ENCODE data around the gene CCR8.
A peak's percentile ranks its signal among the peaks of the same experiment; 100 is the strongest.

Gene CCR8, protein sequence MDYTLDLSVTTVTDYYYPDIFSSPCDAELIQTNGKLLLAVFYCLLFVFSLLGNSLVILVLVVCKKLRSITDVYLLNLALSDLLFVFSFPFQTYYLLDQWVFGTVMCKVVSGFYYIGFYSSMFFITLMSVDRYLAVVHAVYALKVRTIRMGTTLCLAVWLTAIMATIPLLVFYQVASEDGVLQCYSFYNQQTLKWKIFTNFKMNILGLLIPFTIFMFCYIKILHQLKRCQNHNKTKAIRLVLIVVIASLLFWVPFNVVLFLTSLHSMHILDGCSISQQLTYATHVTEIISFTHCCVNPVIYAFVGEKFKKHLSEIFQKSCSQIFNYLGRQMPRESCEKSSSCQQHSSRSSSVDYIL

DNA sequence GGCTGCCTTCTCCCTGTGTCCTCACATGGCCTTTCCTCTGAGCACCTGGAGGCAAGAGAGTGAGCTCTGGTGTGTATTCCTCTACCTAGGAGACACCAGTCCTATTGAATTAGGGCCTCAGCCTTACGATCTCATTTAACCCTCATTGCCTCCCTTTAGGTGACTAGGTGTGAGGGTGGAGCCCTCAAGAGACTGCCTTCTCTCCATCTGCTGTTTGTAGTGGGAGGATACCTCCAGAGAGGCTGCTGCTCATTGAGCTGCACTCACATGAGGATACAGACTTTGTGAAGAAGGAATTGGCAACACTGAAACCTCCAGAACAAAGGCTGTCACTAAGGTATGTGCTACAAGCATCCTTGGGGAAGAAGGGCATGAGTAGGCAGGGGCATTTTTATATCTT is at the start of gene CCR8:
TSS of gene CCR8 (plus strand) at position 217 of the 400 bp plus-strand sequence. CDS start 2,623 bp downstream, outside the sequence.
- DNase-seq: no peak

DNA sequence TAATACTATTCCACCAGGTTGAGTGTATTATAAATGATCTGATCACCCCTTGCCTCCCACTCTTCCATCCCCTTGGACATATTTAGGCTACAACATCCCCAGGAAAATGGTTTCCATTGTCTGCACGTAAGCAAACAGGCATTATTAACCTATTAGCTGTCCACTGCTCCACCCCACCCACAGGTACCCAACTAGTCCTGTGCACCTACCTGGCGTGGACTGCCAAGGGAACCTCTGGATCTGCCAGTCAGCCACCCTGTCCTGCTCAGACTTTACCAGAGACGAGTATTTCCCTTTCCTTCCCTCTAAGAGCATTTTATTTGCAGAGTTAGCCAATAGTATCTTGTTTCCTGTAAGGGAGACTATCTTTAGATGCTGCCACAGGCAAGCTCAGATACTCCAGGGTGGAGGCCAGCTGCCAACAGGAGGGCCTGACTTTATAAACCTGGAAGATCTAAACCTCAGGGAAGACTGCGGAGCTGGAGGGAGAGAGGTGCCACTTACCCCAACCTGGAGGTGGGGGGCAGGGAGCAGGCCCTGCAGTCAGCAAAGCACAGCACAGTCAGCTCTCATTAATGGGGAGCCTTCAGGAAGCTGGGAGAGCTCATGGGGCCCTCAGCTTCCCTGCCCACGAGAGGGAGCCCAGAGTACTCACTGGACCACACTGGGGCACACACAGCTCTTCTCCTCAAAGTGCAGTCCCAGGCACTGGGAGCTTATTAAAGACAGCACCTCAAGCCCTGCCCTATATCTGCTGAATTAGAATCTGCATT is 49.6 kb upstream of the CCR8 start, which contains the start of gene CX3CR1:
TSS of gene CX3CR1 (minus strand) at position 292 of the 773 bp plus-strand sequence. CDS start 13,527 bp downstream, outside the sequence.
- no peak for DNase-seq

DNA sequence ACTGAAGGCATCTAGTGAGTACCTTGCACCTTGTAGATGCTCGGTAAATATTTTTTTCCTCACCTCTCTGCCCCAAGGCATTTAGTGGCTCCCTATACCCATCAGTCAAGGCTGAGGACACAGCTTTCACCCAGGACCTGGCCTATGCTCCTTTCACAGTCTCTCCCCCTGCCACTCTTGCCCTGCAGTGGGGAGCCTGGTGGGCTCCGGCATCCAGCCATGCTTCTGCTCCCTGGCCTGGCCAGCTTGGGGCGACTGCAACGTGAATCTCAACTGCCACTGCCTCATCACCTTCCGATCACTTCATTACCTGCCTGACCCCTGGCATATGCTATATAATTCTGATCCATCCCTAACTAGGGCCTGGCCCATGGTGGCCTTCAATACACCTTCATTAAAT is 48.9 kb upstream of the CCR8 start:
- no peak for DNase-seq

DNA sequence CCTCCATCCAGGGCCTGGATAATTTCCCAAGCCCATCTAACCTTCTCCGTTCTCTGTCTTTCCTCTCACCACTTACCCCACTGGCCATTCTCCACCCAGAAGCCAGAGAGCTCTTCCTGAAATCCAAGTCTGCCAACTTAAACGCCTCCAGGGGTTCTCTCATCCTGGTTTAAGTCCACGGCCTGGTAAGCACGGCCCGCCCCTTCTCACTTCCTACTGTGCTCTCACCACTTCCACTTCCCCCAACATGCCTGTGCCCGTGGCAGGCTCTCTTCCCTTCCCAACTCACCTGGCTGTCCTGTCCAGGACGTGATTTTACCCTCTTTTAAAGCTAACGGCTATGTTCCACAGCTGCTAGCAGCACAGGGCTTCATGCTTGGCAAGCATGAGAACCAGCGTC is 48.0 kb upstream of the CCR8 start:
- no peak for DNase-seq

DNA sequence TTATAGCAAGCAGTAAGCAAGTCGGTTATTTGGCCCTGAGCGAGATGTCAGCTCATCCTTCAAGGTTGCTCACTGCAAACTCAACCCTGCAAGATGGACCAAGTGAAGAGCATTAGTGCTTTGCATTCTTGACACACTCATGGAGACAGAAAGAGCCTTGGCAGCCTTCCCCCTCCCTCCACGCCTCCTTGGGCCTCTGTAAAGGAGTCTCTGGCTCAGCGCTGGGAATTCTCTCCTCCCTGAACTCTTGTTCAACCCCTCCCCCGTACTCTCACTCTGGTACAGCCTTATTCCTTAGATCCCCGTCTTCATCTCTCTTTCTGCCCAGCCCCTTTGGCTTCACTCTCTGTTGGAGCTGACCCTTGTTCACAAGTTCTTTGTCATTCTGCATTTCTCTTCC is 47.5 kb upstream of the CCR8 start:
- DNase-seq: no peak

DNA sequence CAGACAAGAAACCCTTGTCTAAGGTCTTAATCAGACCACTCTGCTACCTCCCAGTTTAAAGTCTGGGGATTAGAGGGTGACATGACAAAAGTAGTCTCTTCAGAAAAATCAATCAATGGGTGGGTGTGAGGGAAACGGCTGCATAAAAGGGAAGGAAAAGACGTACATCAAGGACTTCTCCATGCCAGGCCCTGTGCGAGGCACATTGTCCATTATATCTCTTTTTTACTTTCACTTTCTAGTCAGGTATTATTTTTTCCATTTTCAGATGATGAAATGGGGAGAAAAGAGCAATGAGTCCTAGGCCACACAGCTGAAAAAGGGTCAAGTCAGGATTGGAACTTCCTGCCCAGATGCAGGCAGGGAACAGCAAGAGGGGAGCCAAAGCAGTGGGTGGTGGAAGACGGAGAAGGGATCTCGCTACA is 45.0 kb upstream of the CCR8 start:
- DNase-seq: no peak

DNA sequence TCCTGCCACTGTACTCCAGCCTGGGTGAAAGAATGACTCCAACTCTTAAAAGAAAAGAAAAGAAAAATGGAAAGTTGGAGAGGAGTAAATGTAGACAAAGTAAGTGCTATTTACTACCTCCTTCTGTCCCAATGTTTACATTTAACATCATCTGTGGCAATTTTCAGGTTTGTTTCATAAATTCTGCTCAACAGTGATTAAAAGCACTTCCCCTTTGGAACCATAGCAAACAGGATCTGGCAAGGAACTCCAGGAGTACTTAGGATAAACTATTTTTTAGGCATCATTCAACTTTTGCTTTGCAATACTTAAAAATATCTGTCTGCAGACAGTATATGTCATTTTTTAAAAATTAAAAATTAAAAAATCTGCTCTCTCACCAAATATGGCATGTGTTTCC is 44.2 kb upstream of the CCR8 start:
- DNase-seq: no peak

DNA sequence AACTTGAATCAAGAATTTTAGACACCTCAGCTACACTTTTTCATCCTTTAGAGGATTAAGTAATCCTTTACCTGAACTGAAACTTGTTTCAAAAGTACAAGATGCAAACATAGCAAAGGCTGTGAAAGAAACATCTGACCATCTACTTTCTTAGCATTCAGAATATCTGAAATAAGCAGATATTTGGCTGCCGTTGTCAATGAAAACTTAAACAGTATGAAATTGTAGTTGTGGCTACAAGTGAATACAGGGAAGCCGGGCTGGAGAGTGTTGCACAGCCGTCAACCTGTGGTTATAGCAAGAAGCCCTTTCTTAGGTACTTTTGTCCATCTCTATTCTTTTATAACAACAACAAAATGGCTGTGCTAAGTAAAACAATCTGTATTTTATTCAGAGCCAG is 42.7 kb upstream of the CCR8 start:
- no peak for DNase-seq

DNA sequence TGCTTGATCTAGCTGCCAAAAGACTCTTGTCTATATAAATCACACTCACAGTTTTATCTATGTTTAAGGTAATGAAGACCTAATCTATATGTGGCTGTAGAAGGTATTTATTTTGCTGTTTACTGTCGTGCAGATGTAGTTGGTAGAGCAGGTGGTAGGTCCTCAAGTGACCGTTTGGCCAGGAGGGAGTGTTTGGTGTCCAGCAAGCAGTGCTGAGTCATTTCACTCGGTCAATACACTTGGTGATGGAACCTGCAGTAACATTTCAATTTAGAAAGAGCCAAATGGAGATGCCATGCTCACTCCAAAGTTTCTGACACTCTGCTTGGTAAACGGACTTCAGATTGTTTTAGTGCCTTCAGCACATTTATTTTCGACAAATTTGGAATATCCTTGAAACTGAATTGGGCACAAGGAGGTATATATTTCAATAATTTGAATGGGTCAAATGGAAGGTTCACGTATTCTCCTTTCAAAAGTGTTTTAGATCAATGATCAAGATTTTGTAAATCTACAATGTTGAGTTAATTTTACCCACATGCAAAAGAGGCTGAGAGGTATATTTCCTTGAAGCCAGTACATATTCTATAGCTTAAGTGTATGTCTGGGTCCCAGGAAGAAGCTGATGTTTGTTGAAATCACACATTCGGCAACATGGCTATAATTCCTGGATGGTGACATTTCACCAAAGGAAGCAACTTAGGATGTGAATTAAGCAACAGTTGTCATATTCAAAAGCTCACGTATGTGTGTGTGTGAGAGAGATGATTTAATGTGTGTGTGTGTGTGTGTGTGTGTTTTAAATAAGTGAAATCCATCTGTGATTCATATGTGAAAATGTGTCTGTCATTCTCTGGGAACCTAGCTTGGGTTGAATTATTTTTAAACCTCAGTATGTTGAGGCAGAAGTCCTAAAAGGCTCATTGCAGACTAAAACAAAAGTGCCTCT is 42.0 kb upstream of the CCR8 start:
- no peak for DNase-seq

DNA sequence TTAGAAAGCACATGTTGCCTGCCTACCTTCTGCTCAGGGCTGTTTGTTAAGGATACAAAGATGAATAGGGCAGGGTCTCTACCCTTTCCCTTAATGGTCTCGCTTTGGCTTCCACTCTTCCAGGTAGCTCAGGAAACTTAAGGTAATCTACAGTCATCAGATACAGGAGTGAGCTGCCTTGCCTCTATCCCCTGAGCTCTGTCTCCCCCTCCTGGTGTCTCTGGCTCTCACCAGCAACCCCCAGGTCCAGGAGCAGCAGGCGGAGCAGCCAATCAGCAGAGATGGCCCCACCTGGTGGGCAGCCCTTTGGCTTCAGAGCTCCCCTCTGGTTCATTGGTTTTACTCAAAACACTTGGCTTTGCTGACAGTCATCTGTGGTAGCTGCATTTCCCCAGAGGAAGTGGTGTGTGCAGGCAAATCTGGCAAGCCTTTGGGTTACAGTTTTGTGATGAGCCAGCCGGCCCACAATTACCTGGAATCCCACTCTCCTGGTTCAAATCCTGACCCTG is 41.2 kb upstream of the CCR8 start:
- peak; percentile 92 for DNase-seq

DNA sequence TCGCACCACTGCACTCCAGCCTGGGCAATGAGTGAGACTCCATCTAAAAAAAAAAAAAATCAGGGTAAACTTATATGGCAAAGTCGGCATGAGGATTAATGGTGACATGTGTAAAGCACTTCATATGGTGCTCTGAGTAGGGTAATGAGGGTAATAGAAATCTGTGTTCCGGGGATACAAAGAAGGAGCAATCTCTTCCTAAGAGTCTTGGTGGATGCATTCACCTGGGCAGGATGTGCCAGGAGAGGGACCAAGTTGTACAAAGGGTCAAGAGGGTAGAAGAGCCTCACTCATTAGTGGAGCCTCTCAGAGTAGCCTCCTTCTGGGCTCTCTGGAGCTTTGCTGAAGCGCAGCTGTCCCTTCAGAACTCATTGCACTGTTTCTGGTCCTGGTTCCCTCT is 40.4 kb upstream of the CCR8 start:
- no peak for DNase-seq

DNA sequence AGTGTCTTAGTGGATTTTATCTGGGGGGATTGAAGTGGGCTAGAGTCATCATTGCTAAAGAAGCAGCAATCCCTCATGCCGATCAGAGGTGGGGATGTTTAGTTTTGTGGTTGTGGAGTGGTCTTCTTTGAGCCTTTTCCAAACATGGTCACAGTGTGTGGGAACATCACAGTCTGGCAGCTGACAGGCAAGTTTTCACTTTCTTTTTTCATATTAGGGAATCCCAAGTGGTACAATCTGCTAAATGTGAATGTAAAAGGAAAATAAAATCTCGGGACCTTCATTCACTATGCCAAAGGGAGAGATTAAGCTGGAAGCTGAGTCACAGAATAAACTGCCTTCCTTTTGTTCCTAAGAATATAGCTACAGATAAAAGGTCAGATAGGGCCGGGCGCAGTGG is 39.3 kb upstream of the CCR8 start:
- DNase-seq: no peak

DNA sequence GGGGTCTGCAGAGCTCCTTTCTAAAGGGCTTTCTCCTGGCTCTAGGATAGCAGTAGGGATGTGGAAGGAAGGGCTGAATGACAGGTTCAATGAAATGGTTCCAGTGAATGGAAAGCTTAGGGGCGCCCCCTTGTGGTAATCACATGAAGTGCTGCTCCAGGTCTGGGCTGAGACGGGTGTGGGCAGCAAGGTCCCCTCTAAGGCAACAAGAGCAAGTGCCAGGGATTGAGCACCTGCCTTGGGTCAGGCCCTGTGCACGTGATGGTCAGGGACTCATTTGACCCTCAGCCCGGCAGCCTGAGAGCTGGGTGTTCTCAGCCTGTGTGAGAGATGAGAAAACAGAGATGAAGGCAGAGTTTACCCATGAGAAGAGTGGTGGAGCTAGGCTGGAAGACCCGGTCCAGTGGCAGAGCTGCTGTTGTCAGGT is 37.6 kb upstream of the CCR8 start:
- peak; percentile 91 for DNase-seq

DNA sequence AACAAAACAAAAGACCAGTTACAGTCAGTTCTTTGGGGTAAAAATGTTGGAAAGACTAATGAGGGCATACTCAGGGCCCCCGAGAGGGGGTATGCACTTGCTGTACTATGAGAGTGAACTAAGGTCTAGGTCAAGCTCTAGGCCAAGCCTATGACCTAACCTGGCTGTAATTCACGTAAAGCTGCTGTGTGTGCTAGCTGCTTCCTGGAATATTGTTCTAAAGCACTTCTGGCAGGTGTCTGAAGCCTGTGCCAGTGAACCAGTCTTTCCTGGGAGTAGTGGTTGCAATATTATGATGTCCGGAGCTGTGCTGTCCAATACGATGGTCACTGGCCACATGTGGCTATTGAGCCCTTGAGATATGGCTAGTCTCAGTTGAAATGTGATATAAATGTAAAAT is 36.5 kb upstream of the CCR8 start:
- no peak for DNase-seq

DNA sequence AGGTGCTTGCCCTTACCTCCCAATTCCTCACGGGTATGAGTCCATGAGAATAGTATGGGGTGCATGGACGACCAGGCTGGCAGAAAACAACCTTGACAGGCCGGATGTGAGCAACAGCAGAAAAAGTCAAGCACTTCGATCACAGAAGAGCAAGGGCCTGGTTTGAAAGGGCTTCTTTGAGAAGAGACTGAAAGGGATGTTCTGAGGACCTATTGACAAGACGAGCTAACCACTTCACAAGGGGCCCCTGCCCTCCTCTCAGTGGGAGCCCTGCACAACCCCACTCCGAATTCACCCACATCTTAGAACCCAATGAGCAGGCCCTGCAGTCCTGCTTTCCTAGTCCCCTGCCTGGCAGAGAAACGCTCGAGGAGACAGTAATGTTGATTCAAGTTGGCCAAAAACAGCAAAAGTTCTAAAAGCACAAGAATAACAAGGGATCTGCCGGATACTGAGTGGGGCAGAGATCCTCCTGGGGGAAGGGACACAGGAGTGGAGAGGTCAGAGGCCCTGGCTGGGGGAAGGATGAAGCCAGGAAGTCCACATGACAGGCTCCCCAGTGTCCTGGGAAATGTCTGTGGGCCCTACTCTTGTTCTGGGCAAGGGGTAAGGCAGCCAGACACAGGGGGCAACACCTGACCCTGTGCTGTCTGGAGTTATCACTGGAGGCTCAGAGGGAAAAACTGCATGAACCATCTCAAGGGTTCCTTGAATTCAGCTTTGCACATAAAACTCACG is 34.9 kb upstream of the CCR8 start:
- no peak for DNase-seq

DNA sequence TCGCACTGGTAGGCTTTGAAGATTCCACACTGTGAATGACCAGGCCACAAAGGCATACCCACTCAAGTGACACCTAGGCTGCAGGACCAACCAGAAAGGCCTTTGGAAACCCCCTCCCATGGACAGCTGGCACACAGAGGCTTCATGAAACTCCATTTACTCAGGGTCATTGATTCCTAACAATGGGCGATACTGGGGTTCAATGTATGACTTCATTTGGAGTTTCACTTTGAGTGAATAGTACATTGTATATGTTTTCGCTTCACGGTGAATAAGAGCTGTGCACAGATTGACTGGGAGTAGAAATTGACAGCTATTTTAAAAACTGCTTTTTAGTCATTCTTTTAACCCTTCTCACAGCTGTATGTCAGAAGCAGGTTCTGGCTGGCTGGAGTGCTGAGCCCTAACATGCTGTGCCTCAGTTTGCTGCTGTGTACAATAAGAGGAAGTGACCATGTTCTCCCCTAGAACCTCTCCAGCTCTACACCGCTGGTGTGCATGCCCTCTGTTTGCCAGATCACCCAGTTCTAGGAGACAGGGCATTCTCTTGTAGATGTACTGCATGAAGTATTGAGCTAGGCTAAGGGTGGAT is 34.2 kb upstream of the CCR8 start:
- no peak for DNase-seq

DNA sequence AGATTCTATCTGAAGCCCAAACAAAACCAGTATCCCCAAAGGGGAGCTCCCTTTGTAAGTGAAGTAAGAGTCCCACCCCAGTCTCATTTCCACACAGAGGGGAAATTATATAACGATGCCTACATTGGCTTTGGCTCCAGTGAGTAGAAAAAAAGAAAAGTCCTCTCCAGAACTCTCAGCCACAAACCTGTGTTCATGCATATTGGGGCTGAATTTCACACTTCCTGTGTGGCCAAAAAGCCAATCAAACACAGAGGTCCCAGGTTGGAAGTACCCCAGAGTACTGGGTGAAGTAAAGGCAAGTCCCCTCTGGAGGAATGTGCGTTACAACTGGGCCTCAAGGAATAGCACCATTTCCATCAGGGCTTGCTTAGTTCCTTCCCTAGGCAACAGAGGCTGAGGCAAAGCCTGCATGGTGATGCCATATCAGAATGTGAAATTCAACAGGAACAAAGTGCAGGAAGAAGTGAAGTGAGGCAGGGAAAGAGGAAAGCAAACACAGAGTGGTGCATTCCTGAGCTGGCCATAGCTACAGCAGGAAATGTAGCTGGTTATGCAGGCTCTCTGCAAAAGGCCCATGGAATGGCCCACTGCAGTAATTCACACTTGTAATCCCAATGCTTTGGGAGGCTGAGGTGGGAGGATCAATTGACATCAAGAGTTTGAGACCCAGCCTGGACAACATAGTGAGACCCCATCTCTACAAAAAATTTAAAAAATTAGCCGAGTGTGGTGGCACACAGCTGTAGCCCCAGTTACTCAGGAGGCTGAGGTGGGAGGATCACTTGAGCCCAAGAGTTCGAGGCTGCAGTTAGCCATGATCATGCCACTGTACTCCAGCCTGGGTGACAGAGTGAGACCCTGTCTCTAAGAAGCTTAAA is 33.1 kb upstream of the CCR8 start:
- DNase-seq: no peak

DNA sequence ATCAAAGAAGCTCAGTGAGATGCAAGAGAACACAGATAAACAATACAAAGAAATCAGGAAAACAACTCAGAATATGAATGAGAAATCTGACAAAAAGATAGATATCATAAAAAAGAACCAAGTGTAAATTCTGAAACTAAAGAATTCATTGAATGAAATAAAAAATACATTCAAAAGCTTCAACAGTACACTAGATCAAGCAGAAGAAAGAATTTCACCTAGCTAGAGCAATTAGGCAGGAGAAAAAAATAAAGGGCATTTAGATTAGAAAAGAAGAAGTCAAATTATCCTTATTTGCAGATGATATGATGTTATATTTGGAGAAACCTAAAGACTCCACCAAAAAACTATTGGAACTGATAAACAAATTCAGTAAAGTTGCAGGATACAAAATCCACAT is 30.2 kb upstream of the CCR8 start:
- no peak for DNase-seq

DNA sequence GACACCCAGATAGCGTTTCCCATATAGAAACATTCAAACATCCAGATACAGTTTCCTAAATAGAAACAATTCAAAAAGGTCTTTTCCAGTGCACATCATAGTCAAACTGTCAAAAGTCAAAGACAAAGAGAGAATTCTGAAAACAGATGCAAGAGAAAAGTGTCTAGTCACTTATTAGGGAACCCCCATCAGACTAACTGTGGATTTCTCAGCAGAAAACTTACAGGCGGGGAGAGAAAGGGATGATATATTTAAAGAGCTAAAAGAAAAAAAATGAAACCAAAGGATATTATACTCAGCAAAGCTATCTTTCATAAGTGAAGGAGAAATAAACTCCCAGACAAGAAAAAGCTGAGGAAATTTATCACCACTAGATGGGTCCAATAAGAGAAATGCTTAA is 27.3 kb upstream of the CCR8 start:
- DNase-seq: no peak

DNA sequence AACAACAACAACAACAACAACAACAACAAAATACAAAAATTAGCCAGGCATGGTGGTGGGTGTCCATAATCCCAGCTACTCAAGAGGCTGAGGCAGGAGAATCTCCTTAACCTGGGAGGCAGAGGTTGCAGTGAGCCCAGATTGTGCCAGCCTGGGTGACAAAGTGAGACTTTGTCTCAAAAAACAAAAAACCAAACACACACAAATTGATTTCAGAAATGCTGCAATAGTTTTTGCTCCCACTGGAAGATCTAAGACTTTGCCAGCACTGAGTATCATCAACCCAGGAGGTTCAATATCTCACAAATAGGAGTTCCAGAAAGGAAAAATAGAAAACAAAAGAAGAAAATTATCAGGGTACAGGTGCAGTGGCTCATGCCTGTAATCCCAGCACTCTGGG is 16.2 kb upstream of the CCR8 start:
- no peak for DNase-seq

DNA sequence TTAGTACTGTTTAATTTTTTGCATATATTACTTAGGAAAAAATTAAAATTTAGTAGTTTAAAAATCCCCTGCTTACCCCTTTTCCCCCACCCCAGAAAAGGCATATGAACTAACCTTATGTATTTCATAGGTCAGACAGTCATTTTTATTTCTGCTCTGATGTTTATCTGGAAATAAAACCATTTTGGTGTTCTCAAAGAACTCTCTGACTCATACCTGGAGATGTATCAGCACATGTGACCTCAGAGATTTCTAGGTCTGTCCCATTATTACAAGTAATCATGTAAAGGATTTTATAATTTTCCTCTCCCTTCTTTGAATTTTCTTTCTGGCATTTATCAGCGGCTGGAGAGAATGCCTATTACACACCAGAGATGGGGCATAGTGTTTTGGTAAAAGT is 14.1 kb upstream of the CCR8 start:
- DNase-seq: no peak

Measured in activated effector memory CD4-positive, alpha-beta T cell treated with anti-CD3 and anti-CD28 coated beads, Interleukin-2, amount 50 U/mL, for 16 hours (primary cell).